Activated B cell treated with CpG ODN at 0.5 μM for 24 hours (primary cell): ENCODE data around the gene C16orf95. TPM values are rescaled to one million over a fixed set of nuclear protein-coding genes. Genes with fewer than 3 reads are reported as not detected.
"Not testable (repeated sequence)": the region's sequence is repeated elsewhere in the genome, so short reads cannot be mapped to it uniquely, and the experiment has no call there.

Source experiments
- ATAC-seq: fragments of 200-7000 bp; cut with Tn5 transposase; one replicate; pipeline ENCODE4 v1.10.0; 2021; ENCODE audit warnings: low read depth, mild to moderate bottlenecking, moderate library complexity
- CTCF ChIA-PET: fragments of 350-600 bp; sonication (Branson Sonifier 250); formaldehyde crosslinking; loops from one replicate; lab custom pipeline; 2021; ENCODE audit warnings: antibody characterized with exemption; lab: Charles Lee
- POLR2A ChIA-PET: fragments of 350-600 bp; sonication (Branson Sonifier 250); formaldehyde crosslinking; loops from one replicate; lab custom pipeline; 2021; ENCODE audit warnings: antibody characterized with exemption; lab: Charles Lee
- DNase-seq: peaks from one replicate; pipeline ENCODE4 v3.0.0; 2022
- H3K27ac Mint-ChIP-seq: one replicate; pipeline ENCODE4 v1.8.0; 2020; ENCODE audit warnings: mixed read lengths
- H3K27me3 Mint-ChIP-seq: one replicate; pipeline ENCODE4 v1.8.0; 2021; ENCODE audit warnings: mixed read lengths
- H3K36me3 Mint-ChIP-seq: one replicate; pipeline ENCODE4 v1.8.0; 2021; ENCODE audit warnings: low read depth, mixed read lengths
- H3K4me1 Mint-ChIP-seq: one replicate; pipeline ENCODE4 v1.8.0; 2021; ENCODE audit warnings: mixed read lengths
- H3K4me3 Mint-ChIP-seq: one replicate; pipeline ENCODE4 v1.8.0; 2020; ENCODE audit warnings: mild to moderate bottlenecking, mixed read lengths
- H3K9me3 Mint-ChIP-seq: one replicate; pipeline ENCODE4 v1.8.0; 2020; ENCODE audit warnings: mixed read lengths
- intact Hi-C: fragments of 100-400 bp; cut with micrococcal nuclease; formaldehyde crosslinking; loops from one replicate; pipeline ENCODE4 v1.15.1; 2024
- total RNA-seq: library from RNA; stranded (reverse); gene quantifications from 2 replicates; pipeline ENCODE4 v1.2.3, GENCODE V29; 2022
- TF ChIP-seq, protein P1 (sequence below): fragments of 200-600 bp; IDR thresholded peaks from one replicate; pipeline ENCODE4 v1.8.0; 2022; ENCODE audit warnings: antibody characterized with exemption, mild to moderate bottlenecking

Gene C16orf95
- total RNA-seq, 1 donor from 2014 or later: 2.1 TPM

DNA sequence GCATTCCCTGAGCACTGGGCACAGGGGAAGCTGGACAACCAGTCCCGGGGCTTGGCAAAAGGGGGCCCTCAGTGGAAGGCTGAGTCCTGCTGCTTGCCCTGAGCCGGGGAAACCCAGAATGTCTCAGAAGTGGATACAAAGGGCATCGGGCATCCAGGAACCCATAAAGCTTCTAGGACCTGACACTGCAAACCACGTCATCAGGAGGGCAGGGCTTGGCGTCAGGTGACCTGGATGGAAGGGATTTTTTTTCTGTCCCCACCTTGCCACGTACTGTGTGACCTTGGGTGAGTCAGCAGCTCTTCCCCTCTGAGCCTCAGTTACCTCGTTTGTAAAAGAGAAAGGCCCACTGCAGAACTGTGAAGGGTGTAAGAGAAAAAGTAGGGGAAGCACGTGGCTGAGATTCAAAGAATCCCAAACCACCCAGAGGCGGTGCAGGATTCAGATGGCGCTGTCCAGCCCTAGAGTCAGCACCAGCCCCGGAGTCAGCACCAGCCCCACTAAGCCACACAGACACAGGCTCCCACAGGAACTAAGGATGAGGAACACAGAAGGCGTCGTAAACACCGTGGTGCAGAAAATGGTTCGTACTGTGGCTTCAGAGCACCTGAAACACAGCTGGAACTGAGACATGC lies 53.7 kb downstream of the C16orf95 start:
- ATAC-seq: no peak
- H3K9me3 Mint-ChIP-seq: peaks cover 11% of the 10 kb centered on the region
- POLR2A ChIA-PET: no interaction called here
- no peaks in the 10 kb centered on the region for H3K27me3 Mint-ChIP-seq
- H3K36me3 Mint-ChIP-seq: no peaks in the 10 kb centered on the region
- CTCF ChIA-PET: no interaction called here
- TF ChIP-seq, protein P1, sequence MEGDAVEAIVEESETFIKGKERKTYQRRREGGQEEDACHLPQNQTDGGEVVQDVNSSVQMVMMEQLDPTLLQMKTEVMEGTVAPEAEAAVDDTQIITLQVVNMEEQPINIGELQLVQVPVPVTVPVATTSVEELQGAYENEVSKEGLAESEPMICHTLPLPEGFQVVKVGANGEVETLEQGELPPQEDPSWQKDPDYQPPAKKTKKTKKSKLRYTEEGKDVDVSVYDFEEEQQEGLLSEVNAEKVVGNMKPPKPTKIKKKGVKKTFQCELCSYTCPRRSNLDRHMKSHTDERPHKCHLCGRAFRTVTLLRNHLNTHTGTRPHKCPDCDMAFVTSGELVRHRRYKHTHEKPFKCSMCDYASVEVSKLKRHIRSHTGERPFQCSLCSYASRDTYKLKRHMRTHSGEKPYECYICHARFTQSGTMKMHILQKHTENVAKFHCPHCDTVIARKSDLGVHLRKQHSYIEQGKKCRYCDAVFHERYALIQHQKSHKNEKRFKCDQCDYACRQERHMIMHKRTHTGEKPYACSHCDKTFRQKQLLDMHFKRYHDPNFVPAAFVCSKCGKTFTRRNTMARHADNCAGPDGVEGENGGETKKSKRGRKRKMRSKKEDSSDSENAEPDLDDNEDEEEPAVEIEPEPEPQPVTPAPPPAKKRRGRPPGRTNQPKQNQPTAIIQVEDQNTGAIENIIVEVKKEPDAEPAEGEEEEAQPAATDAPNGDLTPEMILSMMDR: no peak
- intact Hi-C loops: no loop called here
- DNase-seq: no peak
- H3K27ac Mint-ChIP-seq: no peak overlapping the region
- H3K4me3 Mint-ChIP-seq: no peak overlapping the region
- H3K4me1 Mint-ChIP-seq: no peaks in the 10 kb centered on the region

DNA sequence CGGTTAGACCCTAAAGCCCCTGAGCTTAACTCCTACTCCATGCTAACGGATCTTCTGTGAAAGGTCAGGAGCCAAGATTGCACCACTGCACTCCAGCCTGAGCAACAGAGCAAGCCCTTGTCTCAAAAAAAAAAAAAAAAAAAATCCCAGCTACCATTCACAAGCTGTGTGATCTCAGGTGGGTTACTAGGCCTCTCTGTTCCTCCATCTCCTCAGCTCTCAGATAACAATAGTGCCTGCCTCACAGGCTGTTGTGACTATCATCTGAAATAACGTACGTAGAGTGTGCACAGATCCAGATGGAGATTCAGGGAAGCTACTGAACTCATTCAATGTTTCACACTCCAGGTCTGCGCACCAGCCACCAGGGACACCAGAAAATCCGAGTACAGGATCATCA lies 57.8 kb downstream of the C16orf95 start:
- Mint-ChIP-seq H3K4me3 (no peak overlapping the region), H3K9me3 (peaks cover 11% of the 10 kb centered on the region), H3K4me1 (no peaks in the 10 kb centered on the region), H3K27me3 (no peaks in the 10 kb centered on the region), H3K27ac (no peak overlapping the region), H3K36me3 (no peaks in the 10 kb centered on the region)
- TF ChIP-seq, protein P1: no peak
- no peak for ATAC-seq
- ChIA-PET POLR2A (no interaction called here), CTCF (no interaction called here)
- DNase-seq: no peak
- intact Hi-C loops: no loop called here

DNA sequence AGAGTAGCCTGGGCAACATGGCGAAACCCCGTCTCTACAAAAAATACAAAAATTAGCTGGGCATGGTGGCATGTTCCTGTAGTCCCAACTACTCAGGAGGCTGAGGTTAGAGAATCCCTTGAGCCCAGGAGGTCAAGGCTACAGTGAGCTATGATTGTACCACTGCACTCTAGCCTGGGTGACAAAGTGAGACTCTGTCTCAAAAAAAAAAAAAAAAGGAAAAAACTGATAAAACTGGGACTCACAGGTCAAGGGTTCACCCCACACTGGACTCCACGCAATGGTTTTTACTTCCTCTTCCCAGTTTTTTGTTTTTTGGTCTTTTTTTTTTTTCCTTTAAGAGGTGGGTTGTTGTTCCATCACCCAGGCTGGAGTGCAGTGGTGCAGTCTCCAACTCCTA lies 58.5 kb downstream of the C16orf95 start:
- H3K4me3 Mint-ChIP-seq, H3K4me1 Mint-ChIP-seq, H3K36me3 Mint-ChIP-seq, POLR2A ChIA-PET, ATAC-seq, DNase-seq, intact Hi-C loops, H3K27ac Mint-ChIP-seq, H3K27me3 Mint-ChIP-seq, CTCF ChIA-PET: not testable (repeated sequence)
- peaks cover 11% of the 10 kb centered on the region for H3K9me3 Mint-ChIP-seq

DNA sequence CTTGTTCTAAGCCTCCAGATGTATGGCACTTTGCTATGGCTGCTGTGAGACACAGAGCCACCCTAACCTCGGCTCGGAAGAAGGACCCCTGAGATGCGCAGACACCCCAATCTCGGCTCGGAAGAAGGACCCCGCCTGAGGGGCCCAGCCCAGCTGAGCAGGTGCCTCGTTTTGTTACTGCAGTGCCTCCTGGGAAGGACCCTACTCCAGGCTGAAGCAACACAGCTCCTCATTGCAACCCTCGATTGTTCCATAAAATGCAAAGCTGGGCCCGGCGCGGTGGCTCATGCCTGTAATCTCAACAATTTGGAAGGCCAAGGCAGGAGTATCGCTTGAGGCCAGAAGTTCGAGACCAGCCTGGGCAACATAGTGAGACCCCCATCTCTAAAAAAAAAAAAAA lies 61.3 kb downstream of the C16orf95 start:
- Mint-ChIP-seq H3K9me3 (peaks cover 8% of the 10 kb centered on the region), H3K36me3 (no peaks in the 10 kb centered on the region), H3K4me1 (no peaks in the 10 kb centered on the region), H3K27me3 (no peaks in the 10 kb centered on the region), H3K27ac (no peak overlapping the region), H3K4me3 (no peak overlapping the region)
- ChIA-PET POLR2A (no interaction called here), CTCF (no interaction called here)
- ATAC-seq: no peak
- TF ChIP-seq, protein P1: no peak
- intact Hi-C loops: no loop called here
- DNase-seq: no peak

DNA sequence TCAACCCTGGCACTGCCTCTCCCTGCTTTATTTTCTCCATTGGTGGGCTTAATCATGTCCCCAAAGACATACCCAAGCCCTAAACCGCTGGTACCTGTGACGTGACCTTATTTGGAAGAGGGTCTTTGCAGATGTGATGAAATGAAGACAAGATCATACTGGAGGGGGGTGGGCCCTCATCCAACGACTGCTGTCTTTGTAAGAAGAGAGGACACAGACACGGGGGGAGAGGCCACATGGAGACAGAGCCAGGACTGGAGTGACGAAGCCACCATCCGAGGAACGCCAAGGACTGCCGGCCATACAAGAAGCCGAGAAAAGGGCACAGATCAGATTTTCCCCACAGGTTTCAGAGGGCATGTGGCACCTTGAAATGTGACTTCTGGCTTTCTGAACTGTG lies 62.5 kb downstream of the C16orf95 start:
- TF ChIP-seq, protein P1: no peak
- Mint-ChIP-seq H3K9me3 (peaks cover 2% of the 10 kb centered on the region), H3K4me1 (no peaks in the 10 kb centered on the region), H3K36me3 (no peaks in the 10 kb centered on the region), H3K27ac (no peak overlapping the region), H3K4me3 (no peak overlapping the region), H3K27me3 (no peaks in the 10 kb centered on the region)
- DNase-seq: no peak
- intact Hi-C loops: no loop called here
- no peak for ATAC-seq
- ChIA-PET POLR2A (no interaction called here), CTCF (no interaction called here)

DNA sequence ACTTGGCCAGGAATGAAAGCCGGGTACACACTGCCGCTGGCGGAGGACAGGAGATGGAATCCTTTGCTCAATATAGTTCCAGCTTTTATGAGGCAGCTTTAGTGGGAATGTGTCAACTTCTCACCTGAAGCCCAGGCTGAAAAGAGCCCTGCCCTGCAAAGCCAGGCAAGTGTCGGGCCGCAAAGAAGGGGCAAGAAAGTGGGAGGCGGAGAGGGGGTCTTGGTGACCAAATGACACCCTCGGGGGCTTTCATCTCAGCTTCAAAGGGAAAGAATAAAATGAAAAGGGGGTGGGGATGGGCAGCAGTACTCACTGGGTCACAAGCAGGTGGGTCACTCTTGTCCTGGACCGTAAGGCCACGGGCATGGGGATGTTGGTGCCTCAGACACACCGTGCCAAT lies 62.9 kb downstream of the C16orf95 start:
- TF ChIP-seq, protein P1: no peak
- ATAC-seq (no peak), DNase-seq (no peak)
- H3K36me3 Mint-ChIP-seq: no peaks in the 10 kb centered on the region
- intact Hi-C loops: no loop called here
- no peak overlapping the region for H3K27ac Mint-ChIP-seq
- no peaks in the 10 kb centered on the region for H3K27me3 Mint-ChIP-seq
- CTCF ChIA-PET: no interaction called here
- no peaks in the 10 kb centered on the region for H3K4me1 Mint-ChIP-seq
- POLR2A ChIA-PET: no interaction called here
- H3K4me3 Mint-ChIP-seq: no peak overlapping the region
- no peaks in the 10 kb centered on the region for H3K9me3 Mint-ChIP-seq
